ENCODE measurements around the gene RAB3B. TPM values are rescaled to one million over a fixed set of nuclear protein-coding genes. Genes with fewer than 3 reads are reported as not detected.

Gene RAB3B
- total RNA-seq, 4 donors from 2014 or later: 0.02 to 0.04 TPM; not detected in 2

DNA sequence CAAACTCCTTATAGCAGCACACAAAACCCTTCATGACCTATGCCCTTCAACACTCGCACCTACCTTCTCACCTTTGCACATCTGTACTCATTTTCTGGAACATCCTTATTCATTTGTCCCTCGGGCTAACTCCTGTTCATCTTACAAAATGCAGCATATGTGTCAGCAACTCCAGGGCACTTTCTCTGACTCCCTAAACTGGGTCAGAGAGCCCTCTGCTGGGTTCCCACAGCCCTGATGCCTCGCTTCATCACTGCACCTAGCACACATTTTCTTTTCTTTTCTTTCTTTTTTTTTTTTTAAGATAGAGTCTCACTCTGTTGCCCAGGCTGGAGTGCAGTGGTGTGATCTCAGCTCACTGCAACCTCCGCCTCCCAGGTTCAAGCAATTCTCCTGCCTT, 54.0 kb downstream of the RAB3B start:
- intact Hi-C loops (cut with DNase I; ENCODE audit: low total_unique reads): no loop called here

GRCh38 chr1:51933344-51933743, 57.2 kb downstream of the RAB3B start:
- TF ChIP-seq POLR2A (IDR thresholded peaks at IDR 0.05) (no peak), CTCF (IDR thresholded peaks at IDR 0.05 in 4 of 5, conservative IDR thresholded peaks at IDR 0.05 in 1 of 5) (no peak)
- no peaks in the 10 kb centered on the region for H3K4me1 ChIP-seq
- no peaks in the 10 kb centered on the region for H3K36me3 ChIP-seq
- H3K27ac ChIP-seq: no peak overlapping the region
- intact Hi-C loops (cut with DNase I; ENCODE audit: low total_unique reads) (no loop called here), in situ Hi-C loops (cut with MboI; ENCODE audit: low sequenced_read_pairs in 4 of 4) (no loop called here)
- no peak for DNase-seq
- no peaks in the 10 kb centered on the region for H3K9me3 ChIP-seq
- H3K4me3 ChIP-seq: no peak overlapping the region
- no peak for ATAC-seq
- H3K27me3 ChIP-seq: peaks cover 0 to 6% (median 0%) of the 10 kb centered on the region in 3 donors

More for the DNA sequence above, 54.0 kb downstream of the RAB3B start:
- DNase-seq (no peak), ATAC-seq (no peak)
- Histone ChIP-seq H3K27me3 (no peaks in the 10 kb centered on the region), H3K36me3 (no peaks in the 10 kb centered on the region), H3K4me3 (no peak overlapping the region), H3K27ac (no peak overlapping the region), H3K9me3 (peaks cover 0 to 6% (median 2%) of the 10 kb centered on the region in 3 donors), H3K4me1 (no peaks in the 10 kb centered on the region)
- in situ Hi-C loops (cut with MboI; ENCODE audit: low sequenced_read_pairs in 4 of 4): no loop called here
- TF ChIP-seq CTCF (IDR thresholded peaks at IDR 0.05 in 4 of 5, conservative IDR thresholded peaks at IDR 0.05 in 1 of 5) (no peak), POLR2A (IDR thresholded peaks at IDR 0.05) (no peak)

GRCh38 chr1:51930329-51930728, 60.2 kb downstream of the RAB3B start:
- intact Hi-C loops (cut with DNase I; ENCODE audit: low total_unique reads): no loop called here
- Histone ChIP-seq H3K9me3 (no peaks in the 10 kb centered on the region), H3K27ac (no peak overlapping the region), H3K27me3 (peaks cover 0 to 6% (median 0%) of the 10 kb centered on the region in 3 donors), H3K36me3 (no peaks in the 10 kb centered on the region), H3K4me1 (no peaks in the 10 kb centered on the region), H3K4me3 (no peak overlapping the region)
- in situ Hi-C loops (cut with MboI; ENCODE audit: low sequenced_read_pairs in 4 of 4): no loop called here
- DNase-seq (no peak), ATAC-seq (no peak)
- TF ChIP-seq CTCF (IDR thresholded peaks at IDR 0.05 in 4 of 5, conservative IDR thresholded peaks at IDR 0.05 in 1 of 5): no peak
- no peak for TF ChIP-seq POLR2A (IDR thresholded peaks at IDR 0.05)

- peaks cover 0 to 6% (median 0%) of the 10 kb centered on the region in 3 donors for H3K27me3 ChIP-seq
- intact Hi-C loops (cut with DNase I; ENCODE audit: low total_unique reads): no loop called here
- no peak for TF ChIP-seq CTCF (IDR thresholded peaks at IDR 0.05 in 4 of 5, conservative IDR thresholded peaks at IDR 0.05 in 1 of 5)
- TF ChIP-seq POLR2A (IDR thresholded peaks at IDR 0.05): no peak
- no peaks in the 10 kb centered on the region for H3K9me3 ChIP-seq
- H3K36me3 ChIP-seq: no peaks in the 10 kb centered on the region
- no peak overlapping the region for H3K27ac ChIP-seq
- no peak overlapping the region for H3K4me3 ChIP-seq
- no peaks in the 10 kb centered on the region for H3K4me1 ChIP-seq
- no peak for ATAC-seq
- DNase-seq: no peak
- in situ Hi-C loops (cut with MboI; ENCODE audit: low sequenced_read_pairs in 4 of 4): no loop called here
These were observed 61.6 kb downstream of the RAB3B start for GRCh38 chr1:51928896-51929295.

- TF ChIP-seq POLR2A (IDR thresholded peaks at IDR 0.05) (no peak), CTCF (IDR thresholded peaks at IDR 0.05 in 4 of 5, conservative IDR thresholded peaks at IDR 0.05 in 1 of 5) (no peak)
- no peak for ATAC-seq
- H3K4me3 ChIP-seq: no peak overlapping the region
- in situ Hi-C loops (cut with MboI; ENCODE audit: low sequenced_read_pairs in 4 of 4): no loop called here
- H3K27me3 ChIP-seq: peaks cover 0 to 6% (median under 1%) of the 10 kb centered on the region in 3 donors
- intact Hi-C loops (cut with DNase I; ENCODE audit: low total_unique reads): no loop called here
- H3K4me1 ChIP-seq: no peaks in the 10 kb centered on the region
- no peak for DNase-seq
- H3K9me3 ChIP-seq: no peaks in the 10 kb centered on the region
- H3K27ac ChIP-seq: no peak overlapping the region
- no peaks in the 10 kb centered on the region for H3K36me3 ChIP-seq
These were observed 63.5 kb downstream of the RAB3B start for GRCh38 chr1:51927029-51927428.
